ENCODE data around the gene CTDP1. TPM values are rescaled to one million over a fixed set of nuclear protein-coding genes. Genes with fewer than 3 reads are reported as not detected.

CTDP1 gene
- polyA plus RNA-seq, 4 donors = 12.4 to 20.1 (median 16.1) TPM

- peaks cover 0 to 13% (median 0%) of the 10 kb centered on the region in 3 donors for H3K27me3 ChIP-seq (ENCODE audit: control insufficient read depth in 3 of 3, insufficient read depth in 3 of 3, low read length in 3 of 3)
- H3K9me3 ChIP-seq (ENCODE audit: control insufficient read depth in 2 of 2, insufficient read depth in 1 of 2, low read depth in 1 of 2, low read length in 1 of 2) = no peaks in the 10 kb centered on the region
- no peak overlapping the region for H3K27ac ChIP-seq (ENCODE audit: low read depth in 1 of 3, low read length in 2 of 3)
- no peaks in the 10 kb centered on the region for H3K36me3 ChIP-seq (ENCODE audit: control insufficient read depth in 3 of 3, insufficient read depth in 2 of 3, low read depth in 1 of 3, low read length in 3 of 3)
- H3K4me1 ChIP-seq (ENCODE audit: control insufficient read depth in 3 of 3, insufficient read depth in 2 of 3, low read depth in 1 of 3, low read length in 2 of 3) = no peaks in the 10 kb centered on the region
- DNase-seq = no peak
- H3K4me3 ChIP-seq (ENCODE audit: low read depth in 1 of 3, low read length in 3 of 3) = no peak overlapping the region
- no peak for FAIRE-seq
- WGBS, 3 donors = 70% methylated on average over 6 of the region's 6 CpGs
These were observed 37.0 kb upstream of the CTDP1 start for GRCh38 chr18:79642626-79643025.

GRCh38 chr18:79643054-79643984, 36.3 kb upstream of the CTDP1 start:
- no peaks in the 10 kb centered on the region for H3K36me3 ChIP-seq (ENCODE audit: control insufficient read depth in 3 of 3, insufficient read depth in 2 of 3, low read depth in 1 of 3, low read length in 3 of 3)
- H3K27ac ChIP-seq (ENCODE audit: low read depth in 1 of 3, low read length in 2 of 3) = no peak overlapping the region
- H3K4me3 ChIP-seq (ENCODE audit: low read depth in 1 of 3, low read length in 3 of 3) = no peak overlapping the region
- no peaks in the 10 kb centered on the region for H3K9me3 ChIP-seq (ENCODE audit: control insufficient read depth in 2 of 2, insufficient read depth in 1 of 2, low read depth in 1 of 2, low read length in 1 of 2)
- no peak for DNase-seq
- WGBS, 3 donors = 74 to 80% (median 74%) methylated on average over 27 of the region's 27 CpGs
- H3K4me1 ChIP-seq (ENCODE audit: control insufficient read depth in 3 of 3, insufficient read depth in 2 of 3, low read depth in 1 of 3, low read length in 2 of 3) = no peaks in the 10 kb centered on the region
- peaks cover 0 to 13% (median 0%) of the 10 kb centered on the region in 3 donors for H3K27me3 ChIP-seq (ENCODE audit: control insufficient read depth in 3 of 3, insufficient read depth in 3 of 3, low read length in 3 of 3)
- no peak for FAIRE-seq

- H3K4me1 ChIP-seq (ENCODE audit: control insufficient read depth in 3 of 3, insufficient read depth in 2 of 3, low read depth in 1 of 3, low read length in 2 of 3) = no peaks in the 10 kb centered on the region
- DNase-seq (peak; percentile 32 to 57), FAIRE-seq (no peak)
- H3K27me3 ChIP-seq (ENCODE audit: control insufficient read depth in 3 of 3, insufficient read depth in 3 of 3, low read length in 3 of 3) = peaks cover 0 to 5% (median 0%) of the 10 kb centered on the region in 3 donors
- no peaks in the 10 kb centered on the region for H3K36me3 ChIP-seq (ENCODE audit: control insufficient read depth in 3 of 3, insufficient read depth in 2 of 3, low read depth in 1 of 3, low read length in 3 of 3)
- no peaks in the 10 kb centered on the region for H3K9me3 ChIP-seq (ENCODE audit: control insufficient read depth in 2 of 2, insufficient read depth in 1 of 2, low read depth in 1 of 2, low read length in 1 of 2)
- H3K4me3 ChIP-seq (ENCODE audit: low read depth in 1 of 3, low read length in 3 of 3) = no peak overlapping the region
- no peak overlapping the region for H3K27ac ChIP-seq (ENCODE audit: low read depth in 1 of 3, low read length in 2 of 3)
- 9 to 11% (median 10%) methylated on average over 22 of the region's 22 CpGs for WGBS, 3 donors
These were observed 35.5 kb upstream of the CTDP1 start for GRCh38 chr18:79644006-79644665.

GRCh38 chr18:79644666-79645057, 34.9 kb upstream of the CTDP1 start:
- Histone ChIP-seq H3K9me3 (ENCODE audit: control insufficient read depth in 2 of 2, insufficient read depth in 1 of 2, low read depth in 1 of 2, low read length in 1 of 2) (no peaks in the 10 kb centered on the region), H3K27me3 (ENCODE audit: control insufficient read depth in 3 of 3, insufficient read depth in 3 of 3, low read length in 3 of 3) (peaks cover 0 to 4% (median 0%) of the 10 kb centered on the region in 3 donors), H3K27ac (ENCODE audit: low read depth in 1 of 3, low read length in 2 of 3) (peak overlapping the region in 1 of 3 donors; percentile 33), H3K4me3 (ENCODE audit: low read depth in 1 of 3, low read length in 3 of 3) (no peak overlapping the region), H3K4me1 (ENCODE audit: control insufficient read depth in 3 of 3, insufficient read depth in 2 of 3, low read depth in 1 of 3, low read length in 2 of 3) (no peaks in the 10 kb centered on the region), H3K36me3 (ENCODE audit: control insufficient read depth in 3 of 3, insufficient read depth in 2 of 3, low read depth in 1 of 3, low read length in 3 of 3) (no peaks in the 10 kb centered on the region)
- FAIRE-seq (no peak), DNase-seq (no peak)
- WGBS, 3 donors = 60 to 80% (median 78%) methylated on average over 9 of the region's 9 CpGs

- no peak overlapping the region for H3K4me3 ChIP-seq (ENCODE audit: low read depth in 1 of 3, low read length in 3 of 3)
- H3K27ac ChIP-seq (ENCODE audit: low read depth in 1 of 3, low read length in 2 of 3) = peak overlapping the region in 1 of 3 donors; percentile 33
- H3K36me3 ChIP-seq (ENCODE audit: control insufficient read depth in 3 of 3, insufficient read depth in 2 of 3, low read depth in 1 of 3, low read length in 3 of 3) = no peaks in the 10 kb centered on the region
- H3K4me1 ChIP-seq (ENCODE audit: control insufficient read depth in 3 of 3, insufficient read depth in 2 of 3, low read depth in 1 of 3, low read length in 2 of 3) = no peaks in the 10 kb centered on the region
- WGBS, 3 donors = 71 to 77% (median 76%) methylated on average over 21 of the region's 21 CpGs
- DNase-seq (no peak), FAIRE-seq (no peak)
- no peaks in the 10 kb centered on the region for H3K9me3 ChIP-seq (ENCODE audit: control insufficient read depth in 2 of 2, insufficient read depth in 1 of 2, low read depth in 1 of 2, low read length in 1 of 2)
- H3K27me3 ChIP-seq (ENCODE audit: control insufficient read depth in 3 of 3, insufficient read depth in 3 of 3, low read length in 3 of 3) = peaks cover 0 to 4% (median 0%) of the 10 kb centered on the region in 3 donors
These were observed 34.2 kb upstream of the CTDP1 start for GRCh38 chr18:79645291-79645983.

GRCh38 chr18:79647307-79647706, 32.3 kb upstream of the CTDP1 start:
- Histone ChIP-seq H3K4me3 (ENCODE audit: low read depth in 1 of 3, low read length in 3 of 3) (no peak overlapping the region), H3K9me3 (ENCODE audit: control insufficient read depth in 2 of 2, insufficient read depth in 1 of 2, low read depth in 1 of 2, low read length in 1 of 2) (no peaks in the 10 kb centered on the region), H3K4me1 (ENCODE audit: control insufficient read depth in 3 of 3, insufficient read depth in 2 of 3, low read depth in 1 of 3, low read length in 2 of 3) (no peaks in the 10 kb centered on the region), H3K27ac (ENCODE audit: low read depth in 1 of 3, low read length in 2 of 3) (no peak overlapping the region), H3K27me3 (ENCODE audit: control insufficient read depth in 3 of 3, insufficient read depth in 3 of 3, low read length in 3 of 3) (no peaks in the 10 kb centered on the region), H3K36me3 (ENCODE audit: control insufficient read depth in 3 of 3, insufficient read depth in 2 of 3, low read depth in 1 of 3, low read length in 3 of 3) (no peaks in the 10 kb centered on the region)
- FAIRE-seq (no peak), DNase-seq (no peak)
- 3 to 11% (median 4%) methylated on average over 1 of the region's 1 CpG for WGBS, 3 donors

GRCh38 chr18:79650959-79651358, 28.6 kb upstream of the CTDP1 start:
- FAIRE-seq = no peak
- 80 to 91% (median 86%) methylated on average over 11 of the region's 11 CpGs for WGBS, 3 donors

GRCh38 chr18:79657342-79657996, 22.1 kb upstream of the CTDP1 start:
- Histone ChIP-seq H3K27me3 (ENCODE audit: control insufficient read depth in 3 of 3, insufficient read depth in 3 of 3, low read length in 3 of 3) (peaks cover 0 to 2% (median 0%) of the 10 kb centered on the region in 3 donors), H3K9me3 (ENCODE audit: control insufficient read depth in 2 of 2, insufficient read depth in 1 of 2, low read depth in 1 of 2, low read length in 1 of 2) (no peaks in the 10 kb centered on the region), H3K27ac (ENCODE audit: low read depth in 1 of 3, low read length in 2 of 3) (no peak overlapping the region), H3K36me3 (ENCODE audit: control insufficient read depth in 3 of 3, insufficient read depth in 2 of 3, low read depth in 1 of 3, low read length in 3 of 3) (no peaks in the 10 kb centered on the region), H3K4me3 (ENCODE audit: low read depth in 1 of 3, low read length in 3 of 3) (no peak overlapping the region), H3K4me1 (ENCODE audit: control insufficient read depth in 3 of 3, insufficient read depth in 2 of 3, low read depth in 1 of 3, low read length in 2 of 3) (no peaks in the 10 kb centered on the region)
- WGBS, 3 donors = 66 to 80% (median 69%) methylated on average over 20 to 21 of the region's 21 CpGs
- no peak for FAIRE-seq
- no peak for DNase-seq

More at GRCh38 chr18:79650959-79651358, 28.6 kb upstream of the CTDP1 start:
- no peak overlapping the region for H3K4me3 ChIP-seq (ENCODE audit: low read depth in 1 of 3, low read length in 3 of 3)
- no peaks in the 10 kb centered on the region for H3K36me3 ChIP-seq (ENCODE audit: control insufficient read depth in 3 of 3, insufficient read depth in 2 of 3, low read depth in 1 of 3, low read length in 3 of 3)
- no peaks in the 10 kb centered on the region for H3K27me3 ChIP-seq (ENCODE audit: control insufficient read depth in 3 of 3, insufficient read depth in 3 of 3, low read length in 3 of 3)
- H3K4me1 ChIP-seq (ENCODE audit: control insufficient read depth in 3 of 3, insufficient read depth in 2 of 3, low read depth in 1 of 3, low read length in 2 of 3) = no peaks in the 10 kb centered on the region
- no peaks in the 10 kb centered on the region for H3K9me3 ChIP-seq (ENCODE audit: control insufficient read depth in 2 of 2, insufficient read depth in 1 of 2, low read depth in 1 of 2, low read length in 1 of 2)
- DNase-seq = no peak
- no peak overlapping the region for H3K27ac ChIP-seq (ENCODE audit: low read depth in 1 of 3, low read length in 2 of 3)
